ENCODE data around the gene ATP11B. TPM values are rescaled to one million over a fixed set of nuclear protein-coding genes. Genes with fewer than 3 reads are reported as not detected.

The ATP11B gene
- total and polyA plus RNA-seq, 10 of the 15 experiments (the other 5 are each of a cell fraction or from before 2014, with no cell fraction given) = 10.3 to 66.9 (median 36.7) TPM

DNA sequence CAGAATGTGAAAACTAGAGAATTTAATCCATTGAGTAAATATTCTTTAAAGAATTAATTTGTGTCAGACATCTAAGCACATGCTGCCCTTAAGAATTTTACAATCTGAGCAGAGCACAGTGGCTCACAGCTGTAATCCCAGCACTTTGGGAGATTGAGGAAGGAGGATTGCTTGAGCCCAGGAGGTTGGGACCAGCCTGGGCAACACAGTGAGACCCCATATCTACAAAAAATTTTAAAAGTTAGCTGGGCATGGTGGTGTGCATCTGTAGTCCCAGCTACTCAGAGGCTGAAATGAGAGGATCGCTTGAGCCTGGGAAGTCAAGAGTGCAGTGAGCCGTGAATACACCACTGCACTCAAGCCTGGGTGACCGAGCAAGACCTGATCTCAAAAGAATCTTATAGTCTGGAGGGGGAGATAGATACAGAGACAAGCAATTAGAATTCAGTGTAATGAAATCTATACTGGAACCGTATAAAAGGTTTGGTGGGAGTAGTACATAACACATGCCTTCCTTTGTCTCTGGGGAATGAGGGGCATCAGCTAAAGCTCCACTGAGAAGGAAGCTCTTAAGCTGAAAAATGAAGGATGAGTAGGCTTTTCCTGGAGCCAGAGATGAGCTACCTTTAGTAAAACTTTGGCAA, 21.2 kb downstream of the ATP11B start:
- no peaks in the 10 kb centered on the region for H3K27me3 ChIP-seq (replicated peaks in 1 of 2; ENCODE audit: control insufficient read depth in 2 of 2, insufficient read depth in 2 of 2, low read length in 1 of 2)
- no peak overlapping the region for H3K4me2 ChIP-seq (ENCODE audit: control insufficient read depth, insufficient read depth)
- no peak overlapping the region for H3K27ac ChIP-seq (ENCODE audit: control insufficient read depth, insufficient read depth)
- SMC1A ChIA-PET (ENCODE audit: uncharacterized antibody, unreplicated experiment) = interaction anchor here (0.8 to 2.7 kb wide), 12 partner anchors 9 to 103 kb away, joined by 3 to 13 read pairs (median 4); no protein-coding TSS in a partner anchor
- no peak overlapping the region for H3K9ac ChIP-seq (ENCODE audit: control insufficient read depth, insufficient read depth, low read length)
- in situ Hi-C loops (cut with MboI) = no loop called here
- no peaks in the 10 kb centered on the region for H3K9me3 ChIP-seq (replicated peaks; ENCODE audit: control insufficient read depth, insufficient read depth, low read length)
- no peaks in the 10 kb centered on the region for H3K4me1 ChIP-seq (ENCODE audit: control insufficient read depth, insufficient read depth, low read length)
- CTCF ChIA-PET = interaction anchor here (1.0 to 1.3 kb wide), 3 partner anchors 12 to 99 kb away, joined by 3 to 5 read pairs (median 3); no protein-coding TSS in a partner anchor
- intact Hi-C loops (cut with micrococcal nuclease; ENCODE audit: unreplicated experiment) = no loop called here
- FAIRE-seq = no peak
- POLR2A ChIA-PET = no interaction called here
- peaks cover 80% of the 10 kb centered on the region for H3K79me2 ChIP-seq (ENCODE audit: control insufficient read depth, insufficient read depth, low read length)
- no peak for DNase-seq (ENCODE audit: low read depth, low spot score)
- BruUV-seq (replicated peaks) = no TSS peak
- H2AFZ ChIP-seq (ENCODE audit: control insufficient read depth, low read depth, low read length) = no peak overlapping the region
- peaks cover 0 to 5% of the 10 kb centered on the region in 2 experiments; a peak in 2 of 4 replicates for H3K36me3 ChIP-seq (ENCODE audit: control insufficient read depth in 2 of 2, insufficient read depth in 2 of 2, low read length in 1 of 2)
- TF ChIP-seq, protein P1, sequence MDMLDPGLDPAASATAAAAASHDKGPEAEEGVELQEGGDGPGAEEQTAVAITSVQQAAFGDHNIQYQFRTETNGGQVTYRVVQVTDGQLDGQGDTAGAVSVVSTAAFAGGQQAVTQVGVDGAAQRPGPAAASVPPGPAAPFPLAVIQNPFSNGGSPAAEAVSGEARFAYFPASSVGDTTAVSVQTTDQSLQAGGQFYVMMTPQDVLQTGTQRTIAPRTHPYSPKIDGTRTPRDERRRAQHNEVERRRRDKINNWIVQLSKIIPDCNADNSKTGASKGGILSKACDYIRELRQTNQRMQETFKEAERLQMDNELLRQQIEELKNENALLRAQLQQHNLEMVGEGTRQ (IDR thresholded peaks at IDR 0.05; ENCODE audit: borderline replicate concordance, low read depth, low read length) = no peak
- TF ChIP-seq JUNB (IDR thresholded peaks at IDR 0.05) (no peak), CREB1 (IDR thresholded peaks at IDR 0.05; ENCODE audit: low read depth) (no peak), HCFC1 (IDR thresholded peaks at IDR 0.05; ENCODE audit: low read length) (no peak), MYB (IDR thresholded peaks at IDR 0.05; ENCODE audit: borderline replicate concordance, low read depth, low read length) (no peak), JUND (IDR thresholded peaks at IDR 0.05; ENCODE audit: low read depth, low read length) (no peak), RELA (IDR thresholded peaks at IDR 0.05; ENCODE audit: borderline replicate concordance, partially characterized antibody) (no peak), HDGF (IDR thresholded peaks at IDR 0.05) (no peak), EP300 (IDR thresholded peaks at IDR 0.05; ENCODE audit: borderline replicate concordance in 1 of 2, control insufficient read depth in 1 of 2, low read depth in 2 of 2, low read length in 2 of 2) (no peak), SMARCA5 (IDR thresholded peaks at IDR 0.05) (no peak)
- TF ChIP-seq, protein P2, sequence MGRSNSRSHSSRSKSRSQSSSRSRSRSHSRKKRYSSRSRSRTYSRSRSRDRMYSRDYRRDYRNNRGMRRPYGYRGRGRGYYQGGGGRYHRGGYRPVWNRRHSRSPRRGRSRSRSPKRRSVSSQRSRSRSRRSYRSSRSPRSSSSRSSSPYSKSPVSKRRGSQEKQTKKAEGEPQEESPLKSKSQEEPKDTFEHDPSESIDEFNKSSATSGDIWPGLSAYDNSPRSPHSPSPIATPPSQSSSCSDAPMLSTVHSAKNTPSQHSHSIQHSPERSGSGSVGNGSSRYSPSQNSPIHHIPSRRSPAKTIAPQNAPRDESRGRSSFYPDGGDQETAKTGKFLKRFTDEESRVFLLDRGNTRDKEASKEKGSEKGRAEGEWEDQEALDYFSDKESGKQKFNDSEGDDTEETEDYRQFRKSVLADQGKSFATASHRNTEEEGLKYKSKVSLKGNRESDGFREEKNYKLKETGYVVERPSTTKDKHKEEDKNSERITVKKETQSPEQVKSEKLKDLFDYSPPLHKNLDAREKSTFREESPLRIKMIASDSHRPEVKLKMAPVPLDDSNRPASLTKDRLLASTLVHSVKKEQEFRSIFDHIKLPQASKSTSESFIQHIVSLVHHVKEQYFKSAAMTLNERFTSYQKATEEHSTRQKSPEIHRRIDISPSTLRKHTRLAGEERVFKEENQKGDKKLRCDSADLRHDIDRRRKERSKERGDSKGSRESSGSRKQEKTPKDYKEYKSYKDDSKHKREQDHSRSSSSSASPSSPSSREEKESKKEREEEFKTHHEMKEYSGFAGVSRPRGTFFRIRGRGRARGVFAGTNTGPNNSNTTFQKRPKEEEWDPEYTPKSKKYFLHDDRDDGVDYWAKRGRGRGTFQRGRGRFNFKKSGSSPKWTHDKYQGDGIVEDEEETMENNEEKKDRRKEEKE (IDR thresholded peaks at IDR 0.05) = no peak
- 94% methylated on average over 4 of the region's 4 CpGs for WGBS (ENCODE audit: insufficient coverage, insufficient replicate concordance, low lambda C conversion rate, missing lambda C conversion rate)
- no peaks in the 10 kb centered on the region for H4K20me1 ChIP-seq (ENCODE audit: control insufficient read depth, insufficient read depth)
- RAD21 ChIA-PET (ENCODE audit: unreplicated experiment) = interaction anchor here (1.2 to 2.0 kb wide), 4 partner anchors 19 to 101 kb away, joined by 3 to 7 read pairs (median 4); no protein-coding TSS in a partner anchor
- ATAC-seq = no peak
- H3K4me3 ChIP-seq = no peak overlapping the region
